IMR-90 (cell line): ENCODE results near the gene APOH. TPM values are rescaled to one million over a fixed set of nuclear protein-coding genes. Genes with fewer than 3 reads are reported as not detected.

ENCODE experiments used
- ATAC-seq: fragments of 200-7000 bp; cut with Tn5 transposase; 2 replicates; pipeline ENCODE4 v1.9.1; 2020; ENCODE audit warnings: low read depth, mild to moderate bottlenecking, moderate library complexity
- BruUV-seq: library from RNA; stranded (reverse); fragments of 400-500 nt; replicated peaks from 2 replicates; lab custom pipeline; 2021; lab: Mats Ljungman, UMichigan
- CTCF ChIA-PET: fragments of 300-600 bp; formaldehyde crosslinking; extraction: SDS; loops from one replicate; lab custom pipeline; 2021; ENCODE audit warnings: antibody characterized with exemption; lab: Yijun Ruan, JAX
- POLR2A ChIA-PET: fragments of 300-600 bp; sonication (Branson Sonifier 250); formaldehyde crosslinking; loops from one replicate; lab custom pipeline; 2022; ENCODE audit warnings: antibody characterized with exemption; ENCODE audit not compliant: unreplicated experiment; lab: Charles Lee
- DNase-seq: peaks from one replicate; pipeline ENCODE4 v3.0.0; 2013
- H2AFZ ChIP-seq: replicated peaks from 2 replicates; pipeline ENCODE3; 2013; ENCODE audit warnings: low read length, mild to moderate bottlenecking; ENCODE audit not compliant: poor library complexity
- H2AK5ac ChIP-seq: 2 replicates; pipeline ENCODE4 v1.6.1; 2013; ENCODE audit warnings: low read depth, low read length, inconsistent platforms
- H2AK9ac ChIP-seq: replicated peaks from 2 replicates; pipeline ENCODE3; 2013; ENCODE audit warnings: mild to moderate bottlenecking, low read depth, low read length, moderate library complexity; ENCODE audit not compliant: poor library complexity
- H2BK120ac ChIP-seq: 2 replicates; pipeline ENCODE4 v1.6.1; 2013; ENCODE audit warnings: low read depth, low read length, inconsistent platforms
- H2BK15ac ChIP-seq: 3 replicates; pipeline ENCODE4 v1.6.1; 2013; ENCODE audit warnings: low read depth, low read length, inconsistent platforms
- H2BK20ac ChIP-seq: 2 replicates; pipeline ENCODE4 v1.6.1; 2013; ENCODE audit warnings: low read depth, mild to moderate bottlenecking, inconsistent platforms, low read length, moderate library complexity
- H2BK5ac ChIP-seq: 2 replicates; pipeline ENCODE4 v1.6.1; 2013; ENCODE audit warnings: mild to moderate bottlenecking, low read depth, low read length, inconsistent platforms; ENCODE audit not compliant: poor library complexity, severe bottlenecking
- H3K14ac ChIP-seq: replicated peaks from 2 replicates; pipeline ENCODE4 v1.6.1; 2013; ENCODE audit warnings: low read depth, low read length, inconsistent platforms
- H3K18ac ChIP-seq: 2 replicates; pipeline ENCODE4 v1.6.1; 2013; ENCODE audit warnings: low read depth, low read length, control low read depth
- H3K23ac ChIP-seq: 2 replicates; pipeline ENCODE4 v1.6.1; 2013; ENCODE audit warnings: low read depth, low read length, inconsistent platforms
- H3K27ac ChIP-seq: 2 replicates; pipeline ENCODE4 v1.5.1; 2013; ENCODE audit warnings: mild to moderate bottlenecking, control low read depth, low read length; ENCODE audit not compliant: insufficient read depth
- H3K27me3 ChIP-seq: 2 replicates; pipeline ENCODE4 v1.6.1; 2013; ENCODE audit warnings: low read length; ENCODE audit not compliant: control insufficient read depth, insufficient read depth
- H3K36me3 ChIP-seq: 2 replicates; pipeline ENCODE4 v1.6.1; 2013; ENCODE audit warnings: low read length, mixed read lengths; ENCODE audit not compliant: control insufficient read depth, insufficient read depth
- H3K4ac ChIP-seq: 2 replicates; pipeline ENCODE4 v1.6.1; 2013; ENCODE audit warnings: low read depth, low read length, inconsistent platforms
- H3K4me1 ChIP-seq: 2 replicates; pipeline ENCODE4 v1.6.1; 2013; ENCODE audit warnings: low read length, mixed read lengths; ENCODE audit not compliant: control insufficient read depth, insufficient read depth
- H3K4me2 ChIP-seq: 2 replicates; pipeline ENCODE4 v1.6.1; 2013; ENCODE audit warnings: low read depth, mild to moderate bottlenecking, control low read depth, low read length, moderate library complexity
- H3K4me3 ChIP-seq: 2 replicates; pipeline ENCODE4 v1.5.1; 2013; ENCODE audit warnings: low read depth, mild to moderate bottlenecking, control low read depth, low read length, moderate library complexity; ENCODE audit not compliant: insufficient read depth
- H3K56ac ChIP-seq: 2 replicates; pipeline ENCODE4 v1.6.1; 2013; ENCODE audit warnings: low read length, inconsistent platforms; ENCODE audit not compliant: insufficient read depth; ENCODE audit errors: extremely low read depth
- H3K79me1 ChIP-seq, 2 experiments: 2 replicates each; pipeline ENCODE4 v1.6.1; 2013; ENCODE audit warnings: low read length in 2 of 2, inconsistent platforms in 1 of 2, low read depth in 1 of 2
- H3K9ac ChIP-seq: 2 replicates; pipeline ENCODE4 v1.6.1; 2013; ENCODE audit warnings: low read depth, low read length, control low read depth
- H3K9me1 ChIP-seq: 2 replicates; pipeline ENCODE4 v1.6.1; 2013; ENCODE audit warnings: low read length, inconsistent platforms; ENCODE audit not compliant: insufficient read depth
- H3K9me3 ChIP-seq: 2 replicates; pipeline ENCODE4 v1.6.1; 2013; ENCODE audit warnings: low read length; ENCODE audit not compliant: control insufficient read depth, insufficient read depth
- H4K20me1 ChIP-seq: 2 replicates; pipeline ENCODE4 v1.6.1; 2013; ENCODE audit warnings: low read length, inconsistent platforms; ENCODE audit not compliant: insufficient read depth
- H4K5ac ChIP-seq: 2 replicates; pipeline ENCODE4 v1.6.1; 2013; ENCODE audit warnings: mild to moderate bottlenecking, low read depth, low read length, control low read depth
- H4K8ac ChIP-seq, 2 experiments: 2 replicates each; pipeline ENCODE4 v1.6.1; 2013; ENCODE audit warnings: low read depth in 2 of 2, low read length in 2 of 2, control low read depth in 1 of 2, inconsistent platforms in 1 of 2
- H4K91ac ChIP-seq: 2 replicates; pipeline ENCODE4 v1.6.1; 2013; ENCODE audit warnings: low read depth, low read length, inconsistent platforms; ENCODE audit not compliant: insufficient read depth
- BHLHE40 ChIP-seq: fragments of 150-350 bp; IDR thresholded peaks from 2 replicates; pipeline ENCODE4 v1.6.1; 2016; ENCODE audit warnings: mild to moderate bottlenecking, low read depth, low read length
- CEBPB ChIP-seq: IDR thresholded peaks from 2 replicates; pipeline ENCODE4 v1.6.1; 2012; ENCODE audit warnings: low read depth, low read length, improper control_type of control experiment
- CTCF ChIP-seq: conservative IDR thresholded peaks from 2 replicates; pipeline ENCODE4 v1.5.1; 2012; ENCODE audit warnings: mild to moderate bottlenecking, low read depth, low read length, improper control_type of control experiment
- FOS ChIP-seq: fragments of 150-350 bp; IDR thresholded peaks from 2 replicates; pipeline ENCODE4 v1.6.1; 2016; ENCODE audit warnings: low read depth, low read length
- MAFK ChIP-seq: IDR thresholded peaks from 2 replicates; pipeline ENCODE4 v1.6.1; 2012; ENCODE audit warnings: low read depth, low read length, improper control_type of control experiment
- MXI1 ChIP-seq: IDR thresholded peaks from 2 replicates; pipeline ENCODE4 v1.6.1; 2012; ENCODE audit warnings: low read depth, mild to moderate bottlenecking, low read length, moderate library complexity, borderline replicate concordance
- POLR2A ChIP-seq: IDR thresholded peaks from 2 replicates; pipeline ENCODE4 v1.6.1; 2012; ENCODE audit warnings: mild to moderate bottlenecking, low read depth, low read length
- RAD21 ChIP-seq: IDR thresholded peaks from 2 replicates; pipeline ENCODE4 v1.6.1; 2012; ENCODE audit warnings: low read length, improper control_type of control experiment
- WGBS, 2 experiments: methylation state at CpG; one replicate each; pipeline versions ENCODE4 v1.1.5 to v1.1.7; 2013; ENCODE audit warnings: missing lambda C conversion rate in 2 of 2; ENCODE audit not compliant: insufficient read length in 1 of 2; ENCODE audit errors: extremely low coverage in 2 of 2; 5-methylcytosine and 5-hydroxymethylcytosine counted together
- dilution Hi-C: fragments of 300-500 bp; cut with HindIII; formaldehyde crosslinking; loops from one replicate; pipeline ENCODE4 v1.14.3; 2018; ENCODE audit warnings: low sequenced_read_pairs; ENCODE audit not compliant: unreplicated experiment
- in situ Hi-C: fragments of 300-500 bp; cut with MboI; formaldehyde crosslinking; loops from 3 replicates; pipeline ENCODE4 v1.14.3; 2019; ENCODE audit warnings: low sequenced_read_pairs, inconsistent platforms, mixed read lengths
- intact Hi-C: fragments of 100-400 bp; cut with micrococcal nuclease; formaldehyde crosslinking; loops from 2 replicates; pipeline ENCODE4 v1.10.0; 2022
- polyA plus RNA-seq, 3 experiments: library from polyadenylated mRNA; depleted of rRNA; stranded (reverse); fragments of >200 nt; gene quantifications; 2 replicates each; pipeline ENCODE4 v1.2.3, GENCODE V29; 2012; ENCODE audit warnings: low replicate concordance in 1 of 3
- total RNA-seq: library from RNA; depleted of rRNA; stranded (reverse); fragments of >200 nt; gene quantifications from 2 replicates; pipeline ENCODE4 v1.2.3, GENCODE V29; 2012

APOH gene
- total and polyA plus RNA-seq, 2 of the 4 experiments (the other 2 are of a cell fraction), result not detected

- in situ Hi-C loops (no loop called here), dilution Hi-C loops (no loop called here), intact Hi-C loops (no loop called here)
- Histone ChIP-seq H3K9me1 (no peaks in the 10 kb centered on the region), H3K4ac (no peak overlapping the region), H2AK9ac (no peak overlapping the region), H3K27ac (no peak overlapping the region), H3K56ac (no peak overlapping the region), H4K20me1 (no peaks in the 10 kb centered on the region), H2BK20ac (no peak overlapping the region), H3K9me3 (no peaks in the 10 kb centered on the region), H3K4me2 (no peak overlapping the region), H4K5ac (no peak overlapping the region), H3K36me3 (no peaks in the 10 kb centered on the region), H3K79me1 (no peaks in the 10 kb centered on the region), H3K18ac (no peak overlapping the region), H3K23ac (no peak overlapping the region), H2BK120ac (no peak overlapping the region), H2BK5ac (no peak overlapping the region), H4K91ac (no peak overlapping the region), H2BK15ac (no peak overlapping the region), H3K14ac (no peak overlapping the region), H3K4me1 (no peaks in the 10 kb centered on the region), H2AFZ (no peak overlapping the region), H3K27me3 (peaks cover 26% of the 10 kb centered on the region), H4K8ac (no peak overlapping the region), H2AK5ac (no peak overlapping the region), H3K9ac (no peak overlapping the region), H3K4me3 (no peak overlapping the region)
- ChIA-PET CTCF (no interaction called here), POLR2A (no interaction called here)
- no peak for DNase-seq
- no peak for ATAC-seq
- no CpG with 5 or more reads among the region's 3 CpGs for WGBS, 2 experiments
- BruUV-seq, result no TSS peak
- no peak for TF ChIP-seq CTCF
- TF ChIP-seq MXI1, result no peak
- TF ChIP-seq RAD21, result no peak
- TF ChIP-seq BHLHE40, result no peak
- TF ChIP-seq POLR2A, result no peak
- TF ChIP-seq CEBPB, result no peak
- no peak for TF ChIP-seq MAFK
- no peak for TF ChIP-seq FOS
These were observed 13.7 kb downstream of the APOH start for GRCh38 chr17:66215529-66215911.
